Ascending aorta (tissue), 2 donors: Measurements from ENCODE around the gene FAM170B. TPM values are rescaled to one million over a fixed set of nuclear protein-coding genes. Genes with fewer than 3 reads are reported as not detected.
A peak's percentile ranks its signal among the peaks of the same experiment; 100 is the strongest.

Source experiments
- DNase-seq, 2 donors: peaks; one replicate each; pipeline ENCODE4 v3.0.0-alpha.2; 2019; ENCODE audit warnings: low spot score in 2 of 2
- H3K27ac ChIP-seq, 2 donors: fragments of 200-600 bp; sonication (generic); one replicate each; pipeline ENCODE4 v1.5.1; 2016 to 2017; ENCODE audit warnings: mild to moderate bottlenecking in 1 of 2
- H3K27me3 ChIP-seq: fragments of 200-600 bp; sonication (generic); one replicate; pipeline ENCODE4 v1.5.1; 2017
- H3K36me3 ChIP-seq, 2 donors: fragments of 200-600 bp; sonication (generic); one replicate each; pipeline ENCODE4 v1.5.1; 2016
- H3K4me1 ChIP-seq, 2 donors: fragments of 200-600 bp; sonication (generic); one replicate each; pipeline ENCODE4 v1.5.1; 2016 to 2017; ENCODE audit warnings: mild to moderate bottlenecking in 1 of 2
- H3K4me3 ChIP-seq, 2 donors: fragments of 200-600 bp; sonication (generic); one replicate each; pipeline ENCODE4 v1.5.1; 2016 to 2017; ENCODE audit warnings: mild to moderate bottlenecking in 1 of 2
- H3K9me3 ChIP-seq, 2 donors: fragments of 200-600 bp; sonication (generic); one replicate each; pipeline ENCODE4 v1.5.1; 2016
- intact Hi-C: fragments of 100-400 bp; cut with DNase I; formaldehyde crosslinking; loops from one replicate; pipeline ENCODE4 v1.15.1; 2023
- total RNA-seq: library from RNA; depleted of rRNA; stranded (reverse); fragments of >200 nt; gene quantifications from one replicate; pipeline ENCODE4 v1.1.0, GENCODE V29; 2016
- TF ChIP-seq, protein P1 (sequence below), 3 experiments: fragments of 200-600 bp in 2 of 3; fragments of 450-650 bp in 1 of 3; sonication (generic) in 2 of 3; IDR thresholded peaks; one replicate each; pipeline ENCODE4 v1.5.1; 2016 to 2019; ENCODE audit warnings: antibody characterized with exemption in 3 of 3, mild to moderate bottlenecking in 1 of 3, moderate library complexity in 1 of 3

FAM170B gene
- total RNA-seq, 1 donor from 2014 or later = not detected

- Histone ChIP-seq H3K4me3 (no peak overlapping the region), H3K27me3 (no peaks in the 10 kb centered on the region), H3K4me1 (peaks cover 10 to 45% of the 10 kb centered on the region in 2 donors), H3K9me3 (no peaks in the 10 kb centered on the region), H3K27ac (peak overlapping the region; percentile 66 to 75), H3K36me3 (no peaks in the 10 kb centered on the region)
- no peak for DNase-seq
- intact Hi-C loops = no loop called here
- TF ChIP-seq, protein P1, sequence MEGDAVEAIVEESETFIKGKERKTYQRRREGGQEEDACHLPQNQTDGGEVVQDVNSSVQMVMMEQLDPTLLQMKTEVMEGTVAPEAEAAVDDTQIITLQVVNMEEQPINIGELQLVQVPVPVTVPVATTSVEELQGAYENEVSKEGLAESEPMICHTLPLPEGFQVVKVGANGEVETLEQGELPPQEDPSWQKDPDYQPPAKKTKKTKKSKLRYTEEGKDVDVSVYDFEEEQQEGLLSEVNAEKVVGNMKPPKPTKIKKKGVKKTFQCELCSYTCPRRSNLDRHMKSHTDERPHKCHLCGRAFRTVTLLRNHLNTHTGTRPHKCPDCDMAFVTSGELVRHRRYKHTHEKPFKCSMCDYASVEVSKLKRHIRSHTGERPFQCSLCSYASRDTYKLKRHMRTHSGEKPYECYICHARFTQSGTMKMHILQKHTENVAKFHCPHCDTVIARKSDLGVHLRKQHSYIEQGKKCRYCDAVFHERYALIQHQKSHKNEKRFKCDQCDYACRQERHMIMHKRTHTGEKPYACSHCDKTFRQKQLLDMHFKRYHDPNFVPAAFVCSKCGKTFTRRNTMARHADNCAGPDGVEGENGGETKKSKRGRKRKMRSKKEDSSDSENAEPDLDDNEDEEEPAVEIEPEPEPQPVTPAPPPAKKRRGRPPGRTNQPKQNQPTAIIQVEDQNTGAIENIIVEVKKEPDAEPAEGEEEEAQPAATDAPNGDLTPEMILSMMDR (IDR thresholded peaks at IDR 0.05) = no peak
These were observed 50.6 kb downstream of the FAM170B start for GRCh38 chr10:49083261-49083660.

- H3K4me3 ChIP-seq = no peak overlapping the region
- no peaks in the 10 kb centered on the region for H3K36me3 ChIP-seq
- no peak for DNase-seq
- no peaks in the 10 kb centered on the region for H3K27me3 ChIP-seq
- H3K27ac ChIP-seq = peak overlapping the region; percentile 66 to 75
- peaks cover 10 to 45% of the 10 kb centered on the region in 2 donors for H3K4me1 ChIP-seq
- no peaks in the 10 kb centered on the region for H3K9me3 ChIP-seq
- intact Hi-C loops = no loop called here
- TF ChIP-seq, protein P1 (IDR thresholded peaks at IDR 0.05) = no peak
These were observed 51.1 kb downstream of the FAM170B start for GRCh38 chr10:49082766-49083165.

- H3K27ac ChIP-seq = peak overlapping the region; percentile 72 to 75
- no peak for DNase-seq
- no peaks in the 10 kb centered on the region for H3K27me3 ChIP-seq
- TF ChIP-seq, protein P1 (IDR thresholded peaks at IDR 0.05) = no peak
- H3K4me3 ChIP-seq = no peak overlapping the region
- H3K36me3 ChIP-seq = peaks cover 0 to 4% of the 10 kb centered on the region in 2 donors
- H3K9me3 ChIP-seq = no peaks in the 10 kb centered on the region
- peaks cover 10 to 49% of the 10 kb centered on the region in 2 donors for H3K4me1 ChIP-seq
- intact Hi-C loops = loop anchor here (2.0 kb wide), 2 partner anchors 23 to 33 kb away; partner anchors contain the start of gene VSTM4
These were observed 52.1 kb downstream of the FAM170B start for GRCh38 chr10:49081547-49082275.

Other genes with a start within 250 kb of the FAM170B start
- gene LRRC18, start 194.2 kb downstream of the FAM170B start, total RNA-seq = not detected
- gene VSTM4, start 18.5 kb downstream of the FAM170B start, total RNA-seq = 17.7 TPM
- 82.3 TPM for gene TMEM273, start 54.4 kb upstream of the FAM170B start, total RNA-seq
- not detected for gene C10orf71, start 165.1 kb upstream of the FAM170B start, total RNA-seq